HEK293 (cell line): ENCODE data around the gene FGD6.

ENCODE experiments used
- GLIS1 ChIP-seq: fragments of 450-650 bp; formaldehyde crosslinking; IDR thresholded peaks from 2 replicates; pipeline ENCODE4 v1.5.1; 2016; ENCODE audit warnings: missing biosample characterization, missing genetic modification characterization
- INSM2 ChIP-seq: fragments of 450-650 bp; formaldehyde crosslinking; IDR thresholded peaks from 2 replicates; pipeline ENCODE4 v1.5.1; 2016; ENCODE audit warnings: missing biosample characterization, missing genetic modification characterization
- KLF9 ChIP-seq: fragments of 450-650 bp; formaldehyde crosslinking; IDR thresholded peaks from 2 replicates; pipeline ENCODE4 v1.5.1; 2016; ENCODE audit warnings: missing biosample characterization, missing genetic modification characterization, low read depth
- PATZ1 ChIP-seq: fragments of 450-650 bp; formaldehyde crosslinking; IDR thresholded peaks from 2 replicates; pipeline ENCODE4 v1.5.1; 2016; ENCODE audit warnings: missing biosample characterization, missing genetic modification characterization
- SCRT1 ChIP-seq: fragments of 450-650 bp; formaldehyde crosslinking; IDR thresholded peaks from 2 replicates; pipeline ENCODE4 v1.5.1; 2016; ENCODE audit warnings: missing biosample characterization, missing genetic modification characterization, borderline replicate concordance
- SP7 ChIP-seq: fragments of 450-650 bp; formaldehyde crosslinking; IDR thresholded peaks from 2 replicates; pipeline ENCODE4 v1.5.1; 2016; ENCODE audit warnings: missing biosample characterization, missing genetic modification characterization
- WT1 ChIP-seq: fragments of 450-650 bp; formaldehyde crosslinking; IDR thresholded peaks from 2 replicates; pipeline ENCODE4 v1.5.1; 2016; ENCODE audit warnings: missing biosample characterization, missing genetic modification characterization
- ZBTB21 ChIP-seq: fragments of 450-650 bp; formaldehyde crosslinking; IDR thresholded peaks from 2 replicates; pipeline ENCODE4 v1.5.1; 2017; ENCODE audit warnings: missing biosample characterization, missing genetic modification characterization
- ZBTB48 ChIP-seq: fragments of 450-650 bp; formaldehyde crosslinking; IDR thresholded peaks from 2 replicates; pipeline ENCODE4 v1.5.1; 2016; ENCODE audit warnings: missing biosample characterization, missing genetic modification characterization
- ZBTB8A ChIP-seq: fragments of 450-650 bp; formaldehyde crosslinking; IDR thresholded peaks from 2 replicates; pipeline ENCODE4 v1.5.1; 2016; ENCODE audit warnings: missing biosample characterization, missing genetic modification characterization
- ZEB2 ChIP-seq: fragments of 450-650 bp; formaldehyde crosslinking; IDR thresholded peaks from 2 replicates; pipeline ENCODE4 v1.5.1; 2016; ENCODE audit warnings: missing biosample characterization, missing genetic modification characterization
- ZNF155 ChIP-seq: fragments of 450-650 bp; formaldehyde crosslinking; IDR thresholded peaks from 2 replicates; pipeline ENCODE4 v1.5.1; 2016; ENCODE audit warnings: missing biosample characterization, missing genetic modification characterization
- ZNF174 ChIP-seq: fragments of 450-650 bp; formaldehyde crosslinking; IDR thresholded peaks from 2 replicates; pipeline ENCODE4 v1.5.0; 2017; ENCODE audit warnings: missing biosample characterization, mild to moderate bottlenecking, missing genetic modification characterization
- ZNF274 ChIP-seq, 2 experiments: fragments of 200-500 bp in 1 of 2; fragments of 450-650 bp in 1 of 2; sonication (Bioruptor generic) in 1 of 2; formaldehyde crosslinking in 1 of 2; IDR thresholded peaks; 2 replicates each; pipeline versions ENCODE4 v1.5.1 to v1.6.1; 2014 to 2016; ENCODE audit warnings: borderline replicate concordance in 1 of 2, inconsistent platforms in 1 of 2, low read length in 1 of 2, missing biosample characterization in 1 of 2, missing genetic modification characterization in 1 of 2
- ZNF488 ChIP-seq: fragments of 450-650 bp; formaldehyde crosslinking; IDR thresholded peaks from 2 replicates; pipeline ENCODE4 v1.5.1; 2016; ENCODE audit warnings: missing biosample characterization, missing genetic modification characterization
- ZNF558 ChIP-seq: fragments of 450-650 bp; formaldehyde crosslinking; IDR thresholded peaks from 2 replicates; pipeline ENCODE4 v1.5.1; 2016; ENCODE audit warnings: missing biosample characterization, missing genetic modification characterization
- ZNF600 ChIP-seq: fragments of 450-650 bp; formaldehyde crosslinking; IDR thresholded peaks from 2 replicates; pipeline ENCODE4 v1.5.1; 2016; ENCODE audit warnings: missing biosample characterization, missing genetic modification characterization
- ZNF658 ChIP-seq: fragments of 450-650 bp; formaldehyde crosslinking; IDR thresholded peaks from 2 replicates; pipeline ENCODE4; 2016; ENCODE audit warnings: missing biosample characterization, missing genetic modification characterization
- ZNF664 ChIP-seq: fragments of 450-650 bp; formaldehyde crosslinking; IDR thresholded peaks from 2 replicates; pipeline ENCODE4 v1.5.1; 2016; ENCODE audit warnings: missing biosample characterization, missing genetic modification characterization
- ZNF677 ChIP-seq: fragments of 450-650 bp; IDR thresholded peaks from 2 replicates; pipeline ENCODE4 v1.5.0; 2018; ENCODE audit warnings: missing biosample characterization, mild to moderate bottlenecking, missing genetic modification characterization, moderate library complexity
- TF ChIP-seq, protein P1 (sequence below): fragments of 450-650 bp; formaldehyde crosslinking; IDR thresholded peaks from 2 replicates; pipeline ENCODE4 v1.5.1; 2016; ENCODE audit warnings: missing biosample characterization, missing genetic modification characterization
- TF ChIP-seq, protein P2 (sequence below): fragments of 450-650 bp; formaldehyde crosslinking; IDR thresholded peaks from 2 replicates; pipeline ENCODE4 v1.5.1; 2016; ENCODE audit warnings: missing biosample characterization, missing genetic modification characterization
- TF ChIP-seq, protein P3 (sequence below): fragments of 450-650 bp; formaldehyde crosslinking; IDR thresholded peaks from 2 replicates; pipeline ENCODE4 v1.5.1; 2016; ENCODE audit warnings: missing biosample characterization, missing genetic modification characterization
- TF ChIP-seq, protein P4 (sequence below): fragments of 450-650 bp; formaldehyde crosslinking; IDR thresholded peaks from 2 replicates; pipeline ENCODE4 v1.5.1; 2016; ENCODE audit warnings: missing biosample characterization, missing genetic modification characterization

The FGD6 gene

DNA sequence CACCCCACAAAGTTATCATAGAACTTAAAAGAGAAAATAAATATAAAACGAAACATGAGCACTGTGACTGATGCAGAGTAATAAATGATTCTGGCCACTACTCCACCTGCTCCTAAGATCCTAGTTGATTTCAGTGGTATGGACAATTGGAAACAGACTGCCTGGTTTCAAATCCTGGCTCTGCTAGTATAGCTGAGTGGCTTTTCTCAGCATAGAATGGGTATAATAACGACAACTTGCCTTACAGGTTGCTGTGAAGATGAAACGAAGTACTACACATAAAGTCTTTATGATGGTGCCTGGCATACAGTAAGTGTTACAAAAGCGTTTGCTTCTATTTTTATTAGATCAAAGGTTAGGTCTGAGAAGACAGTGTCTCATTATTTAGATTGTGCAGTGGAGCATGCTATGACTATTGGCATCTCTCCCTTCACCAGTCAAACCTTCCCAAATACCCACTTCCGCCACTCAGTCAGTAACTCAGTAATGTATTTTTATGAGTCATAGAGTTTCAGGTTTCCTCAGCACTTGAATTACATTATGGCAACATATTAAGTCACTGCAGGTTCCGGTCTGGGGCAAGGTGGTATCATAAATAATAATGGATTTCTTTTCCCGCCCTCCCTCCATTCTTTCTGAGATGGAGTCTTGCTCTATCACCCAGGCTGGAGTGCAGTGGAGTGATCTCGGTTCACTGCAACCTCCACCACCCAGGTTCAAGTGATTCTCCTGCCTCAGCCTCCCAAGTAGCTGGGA, 114.2 kb downstream of the FGD6 start (continued):
- TF ChIP-seq ZNF155 (tag by site-specific recombination), result no peak
- TF ChIP-seq ZBTB8A (tag by site-specific recombination), result peak; percentile 37
- TF ChIP-seq ZNF558 (tag by site-specific recombination), result peak; percentile 89; the same call in 1 of the 2 replicates
- no peak for TF ChIP-seq ZNF677 (tag by site-specific recombination)
- TF ChIP-seq GLIS1 (tag by site-specific recombination), result peak; percentile 57
- TF ChIP-seq, protein P1, sequence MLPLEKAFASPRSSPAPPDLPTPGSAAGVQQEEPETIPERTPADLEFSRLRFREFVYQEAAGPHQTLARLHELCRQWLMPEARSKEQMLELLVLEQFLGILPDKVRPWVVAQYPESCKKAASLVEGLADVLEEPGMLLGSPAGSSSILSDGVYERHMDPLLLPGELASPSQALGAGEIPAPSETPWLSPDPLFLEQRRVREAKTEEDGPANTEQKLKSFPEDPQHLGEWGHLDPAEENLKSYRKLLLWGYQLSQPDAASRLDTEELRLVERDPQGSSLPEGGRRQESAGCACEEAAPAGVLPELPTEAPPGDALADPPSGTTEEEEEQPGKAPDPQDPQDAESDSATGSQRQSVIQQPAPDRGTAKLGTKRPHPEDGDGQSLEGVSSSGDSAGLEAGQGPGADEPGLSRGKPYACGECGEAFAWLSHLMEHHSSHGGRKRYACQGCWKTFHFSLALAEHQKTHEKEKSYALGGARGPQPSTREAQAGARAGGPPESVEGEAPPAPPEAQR (tag by site-specific recombination), result no peak
- TF ChIP-seq ZEB2 (tag by site-specific recombination), result peak; percentile 98
- peak; percentile 99 for TF ChIP-seq INSM2 (tag by site-specific recombination)
- TF ChIP-seq ZNF488, result no peak
- no peak for TF ChIP-seq ZBTB48
- no peak for TF ChIP-seq ZNF174 (tag by site-specific recombination)
- TF ChIP-seq, protein P2, sequence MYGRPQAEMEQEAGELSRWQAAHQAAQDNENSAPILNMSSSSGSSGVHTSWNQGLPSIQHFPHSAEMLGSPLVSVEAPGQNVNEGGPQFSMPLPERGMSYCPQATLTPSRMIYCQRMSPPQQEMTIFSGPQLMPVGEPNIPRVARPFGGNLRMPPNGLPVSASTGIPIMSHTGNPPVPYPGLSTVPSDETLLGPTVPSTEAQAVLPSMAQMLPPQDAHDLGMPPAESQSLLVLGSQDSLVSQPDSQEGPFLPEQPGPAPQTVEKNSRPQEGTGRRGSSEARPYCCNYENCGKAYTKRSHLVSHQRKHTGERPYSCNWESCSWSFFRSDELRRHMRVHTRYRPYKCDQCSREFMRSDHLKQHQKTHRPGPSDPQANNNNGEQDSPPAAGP, result peak; percentile 96
- TF ChIP-seq ZBTB21, result peak; percentile 90
- TF ChIP-seq ZNF658 (tag by site-specific recombination), result no peak
- peak; percentile 32 for TF ChIP-seq SCRT1 (tag by site-specific recombination)
- TF ChIP-seq, protein P3, sequence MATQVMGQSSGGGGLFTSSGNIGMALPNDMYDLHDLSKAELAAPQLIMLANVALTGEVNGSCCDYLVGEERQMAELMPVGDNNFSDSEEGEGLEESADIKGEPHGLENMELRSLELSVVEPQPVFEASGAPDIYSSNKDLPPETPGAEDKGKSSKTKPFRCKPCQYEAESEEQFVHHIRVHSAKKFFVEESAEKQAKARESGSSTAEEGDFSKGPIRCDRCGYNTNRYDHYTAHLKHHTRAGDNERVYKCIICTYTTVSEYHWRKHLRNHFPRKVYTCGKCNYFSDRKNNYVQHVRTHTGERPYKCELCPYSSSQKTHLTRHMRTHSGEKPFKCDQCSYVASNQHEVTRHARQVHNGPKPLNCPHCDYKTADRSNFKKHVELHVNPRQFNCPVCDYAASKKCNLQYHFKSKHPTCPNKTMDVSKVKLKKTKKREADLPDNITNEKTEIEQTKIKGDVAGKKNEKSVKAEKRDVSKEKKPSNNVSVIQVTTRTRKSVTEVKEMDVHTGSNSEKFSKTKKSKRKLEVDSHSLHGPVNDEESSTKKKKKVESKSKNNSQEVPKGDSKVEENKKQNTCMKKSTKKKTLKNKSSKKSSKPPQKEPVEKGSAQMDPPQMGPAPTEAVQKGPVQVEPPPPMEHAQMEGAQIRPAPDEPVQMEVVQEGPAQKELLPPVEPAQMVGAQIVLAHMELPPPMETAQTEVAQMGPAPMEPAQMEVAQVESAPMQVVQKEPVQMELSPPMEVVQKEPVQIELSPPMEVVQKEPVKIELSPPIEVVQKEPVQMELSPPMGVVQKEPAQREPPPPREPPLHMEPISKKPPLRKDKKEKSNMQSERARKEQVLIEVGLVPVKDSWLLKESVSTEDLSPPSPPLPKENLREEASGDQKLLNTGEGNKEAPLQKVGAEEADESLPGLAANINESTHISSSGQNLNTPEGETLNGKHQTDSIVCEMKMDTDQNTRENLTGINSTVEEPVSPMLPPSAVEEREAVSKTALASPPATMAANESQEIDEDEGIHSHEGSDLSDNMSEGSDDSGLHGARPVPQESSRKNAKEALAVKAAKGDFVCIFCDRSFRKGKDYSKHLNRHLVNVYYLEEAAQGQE (tag by site-specific recombination), result peak; percentile 26; the same call in 1 of the 2 replicates
- peak; percentile 85 for TF ChIP-seq WT1 (tag by site-specific recombination)
- peak; percentile 9; the same call in 1 of the 2 replicates for TF ChIP-seq ZNF664 (tag by site-specific recombination)
- peak; percentile 84 for TF ChIP-seq PATZ1 (tag by site-specific recombination)
- peak; percentile 98 for TF ChIP-seq SP7 (tag by site-specific recombination)
- TF ChIP-seq ZNF600 (tag by site-specific recombination), result peak; percentile 70
- TF ChIP-seq ZNF274 (IDR thresholded peaks at IDR 0.05; ENCODE audit: low read length), result no peak
- TF ChIP-seq ZNF274 (tag by site-specific recombination; IDR thresholded peaks at IDR 0.05; ENCODE audit: borderline replicate concordance), result no peak
- TF ChIP-seq, protein P4, sequence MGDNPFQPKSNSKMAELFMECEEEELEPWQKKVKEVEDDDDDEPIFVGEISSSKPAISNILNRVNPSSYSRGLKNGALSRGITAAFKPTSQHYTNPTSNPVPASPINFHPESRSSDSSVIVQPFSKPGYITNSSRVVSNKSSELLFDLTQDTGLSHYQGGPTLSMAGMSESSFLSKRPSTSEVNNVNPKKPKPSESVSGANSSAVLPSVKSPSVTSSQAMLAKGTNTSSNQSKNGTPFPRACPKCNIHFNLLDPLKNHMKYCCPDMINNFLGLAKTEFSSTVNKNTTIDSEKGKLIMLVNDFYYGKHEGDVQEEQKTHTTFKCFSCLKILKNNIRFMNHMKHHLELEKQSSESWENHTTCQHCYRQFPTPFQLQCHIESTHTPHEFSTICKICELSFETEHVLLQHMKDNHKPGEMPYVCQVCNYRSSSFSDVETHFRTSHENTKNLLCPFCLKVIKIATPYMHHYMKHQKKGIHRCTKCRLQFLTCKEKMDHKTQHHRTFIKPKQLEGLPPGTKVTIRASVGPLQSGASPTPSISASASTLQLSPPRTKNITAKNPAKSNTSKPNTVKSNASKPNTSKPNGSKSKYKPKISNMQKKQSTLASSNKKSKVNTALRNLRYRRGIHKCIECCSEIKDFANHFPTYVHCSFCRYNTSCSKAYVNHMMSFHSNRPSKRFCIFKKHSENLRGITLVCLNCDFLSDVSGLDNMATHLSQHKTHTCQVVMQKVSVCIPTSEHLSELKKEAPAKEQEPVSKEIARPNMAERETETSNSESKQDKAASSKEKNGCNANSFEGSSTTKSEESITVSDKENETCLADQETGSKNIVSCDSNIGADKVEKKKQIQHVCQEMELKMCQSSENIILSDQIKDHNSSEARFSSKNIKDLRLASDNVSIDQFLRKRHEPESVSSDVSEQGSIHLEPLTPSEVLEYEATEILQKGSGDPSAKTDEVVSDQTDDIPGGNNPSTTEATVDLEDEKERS (tag by site-specific recombination), result 0 out of 2 replicates have a peak, but pooled peaks have one; percentile 42
- TF ChIP-seq KLF9, result no peak
